ENCODE results near the gene PTPRM.

Gene PTPRM

DNA sequence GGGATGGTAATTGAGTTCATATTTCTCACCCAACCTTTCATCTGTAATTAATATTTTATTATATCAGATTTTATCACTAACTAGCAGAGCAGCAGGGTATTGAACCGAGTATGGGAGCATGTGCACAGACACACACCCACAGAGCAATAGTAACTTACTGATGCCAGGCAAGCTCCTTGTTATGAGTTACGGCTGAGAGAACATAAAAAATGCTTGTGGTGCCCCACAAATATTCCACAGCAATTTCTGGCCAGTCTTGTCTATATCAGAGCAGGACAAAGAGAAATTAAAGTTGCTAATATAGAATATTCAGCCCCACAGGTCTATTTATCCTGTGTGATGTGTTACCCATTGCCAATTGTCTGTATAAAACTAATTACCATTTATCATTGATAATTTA, 540.3 kb downstream of the PTPRM start:
- ChIA-PET CTCF (interaction anchor here (0.6 kb wide), 1 partner anchor 151 kb away, joined by 8 read pairs; no protein-coding TSS in a partner anchor), POLR2A (ENCODE audit: low non-redundant PET) (no interaction called here)
- H3K27ac ChIP-seq = no peak overlapping the region
- TF ChIP-seq, protein P1, sequence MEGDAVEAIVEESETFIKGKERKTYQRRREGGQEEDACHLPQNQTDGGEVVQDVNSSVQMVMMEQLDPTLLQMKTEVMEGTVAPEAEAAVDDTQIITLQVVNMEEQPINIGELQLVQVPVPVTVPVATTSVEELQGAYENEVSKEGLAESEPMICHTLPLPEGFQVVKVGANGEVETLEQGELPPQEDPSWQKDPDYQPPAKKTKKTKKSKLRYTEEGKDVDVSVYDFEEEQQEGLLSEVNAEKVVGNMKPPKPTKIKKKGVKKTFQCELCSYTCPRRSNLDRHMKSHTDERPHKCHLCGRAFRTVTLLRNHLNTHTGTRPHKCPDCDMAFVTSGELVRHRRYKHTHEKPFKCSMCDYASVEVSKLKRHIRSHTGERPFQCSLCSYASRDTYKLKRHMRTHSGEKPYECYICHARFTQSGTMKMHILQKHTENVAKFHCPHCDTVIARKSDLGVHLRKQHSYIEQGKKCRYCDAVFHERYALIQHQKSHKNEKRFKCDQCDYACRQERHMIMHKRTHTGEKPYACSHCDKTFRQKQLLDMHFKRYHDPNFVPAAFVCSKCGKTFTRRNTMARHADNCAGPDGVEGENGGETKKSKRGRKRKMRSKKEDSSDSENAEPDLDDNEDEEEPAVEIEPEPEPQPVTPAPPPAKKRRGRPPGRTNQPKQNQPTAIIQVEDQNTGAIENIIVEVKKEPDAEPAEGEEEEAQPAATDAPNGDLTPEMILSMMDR (conservative IDR thresholded peaks at IDR 0.05; ENCODE audit: low read depth) = no peak
- DNase-seq (ENCODE audit: low spot score) = no peak

DNA sequence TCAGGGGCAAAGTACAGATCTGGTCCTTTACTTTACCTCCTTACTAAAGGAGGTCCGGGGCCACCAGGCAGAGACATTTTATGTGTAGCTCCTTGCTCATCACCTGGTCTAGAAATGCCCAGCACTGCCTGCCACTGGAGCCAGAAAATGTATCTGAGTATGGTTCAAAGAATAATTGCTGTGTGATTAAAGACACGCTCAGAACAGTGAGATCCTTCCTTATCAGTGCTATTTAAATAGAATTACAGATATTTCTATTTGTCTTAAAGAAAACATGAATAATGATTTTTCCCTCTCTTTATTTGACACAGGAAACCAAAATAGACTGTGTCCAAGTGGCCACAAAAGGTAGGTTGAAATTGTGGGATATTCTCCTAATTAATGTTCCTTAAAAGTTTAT, 547.4 kb downstream of the PTPRM start:
- TF ChIP-seq, protein P1 (conservative IDR thresholded peaks at IDR 0.05; ENCODE audit: low read depth) = no peak
- no peak for DNase-seq (ENCODE audit: low spot score)
- ChIA-PET POLR2A (ENCODE audit: low non-redundant PET) (no interaction called here), CTCF (interaction anchor here (0.5 kb wide), 1 partner anchor 1745 kb away, joined by 3 read pairs; no protein-coding TSS in a partner anchor)
- no peak overlapping the region for H3K27ac ChIP-seq

DNA sequence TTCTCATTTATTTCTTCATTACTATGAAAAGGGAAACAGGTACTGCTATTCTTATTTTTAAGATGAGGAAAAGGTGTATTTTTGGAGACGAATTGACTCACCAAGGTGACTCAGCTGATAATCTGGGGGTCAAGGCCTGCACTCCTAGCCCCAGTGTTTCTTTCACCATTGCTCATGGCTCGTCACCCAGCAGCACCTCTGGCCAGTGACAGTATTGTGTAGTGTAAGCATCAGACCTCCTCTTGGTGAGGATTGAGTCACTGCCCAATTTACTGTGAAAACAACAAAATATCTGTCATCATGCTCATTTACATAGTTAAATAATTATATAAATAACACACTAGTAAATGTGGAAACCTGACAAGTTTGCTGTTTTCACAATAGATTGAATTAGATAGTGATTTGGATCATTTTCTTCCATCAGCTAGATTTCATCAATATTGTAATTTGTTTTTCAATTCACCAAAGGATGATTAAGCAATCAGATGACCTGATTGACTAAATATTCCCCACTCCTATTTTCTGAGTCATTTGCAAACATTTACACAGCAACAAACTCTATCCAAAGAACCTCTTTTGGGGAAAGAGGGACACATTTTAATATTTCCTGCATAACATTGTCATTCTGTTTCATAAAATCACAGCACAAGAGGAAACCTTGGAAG, 549.4 kb downstream of the PTPRM start:
- no peak overlapping the region for H3K27ac ChIP-seq
- CTCF ChIA-PET = interaction anchor here (0.5 kb wide), 1 partner anchor 212 kb away, joined by 4 read pairs; no protein-coding TSS in a partner anchor
- POLR2A ChIA-PET (ENCODE audit: low non-redundant PET) = no interaction called here
- peak; percentile 79 for DNase-seq (ENCODE audit: low spot score)
- TF ChIP-seq, protein P1 (conservative IDR thresholded peaks at IDR 0.05; ENCODE audit: low read depth) = no peak

DNA sequence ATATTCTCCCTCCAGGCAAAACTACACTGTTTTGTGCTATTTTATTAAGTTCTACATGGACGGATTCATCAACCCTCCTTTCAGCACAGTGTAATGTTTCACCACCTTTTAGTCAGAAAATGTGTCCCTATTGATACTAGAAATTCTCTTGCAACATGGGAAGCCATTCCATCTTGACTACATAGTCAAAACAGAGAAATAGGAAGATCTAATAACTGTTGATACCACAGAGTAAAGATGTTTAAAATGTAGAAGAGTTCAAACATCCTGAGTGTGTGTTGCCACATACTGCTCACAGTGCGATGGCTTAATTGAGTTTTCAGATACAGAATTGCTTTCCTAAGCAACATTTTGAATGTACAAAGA, 549.9 kb downstream of the PTPRM start:
- POLR2A ChIA-PET (ENCODE audit: low non-redundant PET) = no interaction called here
- CTCF ChIA-PET = no interaction called here
- TF ChIP-seq, protein P1 (conservative IDR thresholded peaks at IDR 0.05; ENCODE audit: low read depth) = no peak
- no peak for DNase-seq (ENCODE audit: low spot score)
- H3K27ac ChIP-seq = no peak overlapping the region

DNA sequence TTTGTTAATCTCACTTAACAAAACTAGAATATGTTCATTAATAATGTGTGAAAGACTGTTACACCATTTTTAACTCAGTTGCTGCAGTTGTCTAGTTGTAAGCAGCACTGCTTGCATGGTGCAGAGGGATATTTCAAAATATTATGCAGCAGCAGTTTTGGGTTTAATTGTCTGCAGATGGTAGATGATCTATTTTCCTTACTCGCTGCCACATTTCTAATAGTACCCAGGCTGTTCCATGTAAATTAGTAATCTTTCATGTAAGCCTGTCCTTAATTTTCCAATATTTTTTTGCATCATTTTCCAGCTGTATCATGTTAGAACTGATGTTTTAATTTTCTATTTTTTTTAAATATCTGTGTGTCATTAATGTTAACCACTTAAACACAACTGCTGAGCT, 554.0 kb downstream of the PTPRM start:
- no peak overlapping the region for H3K27ac ChIP-seq
- ChIA-PET POLR2A (ENCODE audit: low non-redundant PET) (no interaction called here), CTCF (no interaction called here)
- no peak for DNase-seq (ENCODE audit: low spot score)
- TF ChIP-seq, protein P1 (conservative IDR thresholded peaks at IDR 0.05; ENCODE audit: low read depth) = no peak

DNA sequence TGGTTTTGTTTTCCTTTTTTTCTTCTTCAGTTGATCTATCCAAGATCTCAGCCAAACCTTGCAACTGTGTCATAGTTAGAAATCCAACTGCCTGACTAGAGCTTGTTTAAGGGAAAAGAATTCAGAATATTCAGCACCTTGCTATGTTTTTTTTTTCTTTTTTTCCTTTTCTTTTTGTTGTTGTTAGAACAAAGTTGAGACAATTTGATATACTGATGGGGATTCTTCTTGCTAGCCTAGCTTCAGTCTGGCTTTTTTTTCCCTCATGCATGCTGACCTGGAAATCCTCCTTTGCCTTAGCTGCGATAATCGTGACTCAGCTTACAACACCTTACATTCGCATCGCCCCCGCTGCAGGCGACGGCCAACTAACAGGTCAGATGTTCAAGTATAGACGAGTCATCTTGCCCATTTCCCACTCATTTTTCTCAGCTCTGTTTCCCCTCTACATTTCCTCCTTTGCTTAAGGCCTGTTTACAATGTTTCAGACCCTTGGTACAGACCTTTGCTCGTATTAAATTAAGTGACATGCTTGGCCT, 554.9 kb downstream of the PTPRM start:
- peak; percentile 75 for DNase-seq (ENCODE audit: low spot score)

More for the DNA sequence above, 554.9 kb downstream of the PTPRM start:
- H3K27ac ChIP-seq = no peak overlapping the region
- TF ChIP-seq, protein P1 (conservative IDR thresholded peaks at IDR 0.05; ENCODE audit: low read depth) = no peak
- CTCF ChIA-PET = no interaction called here
- POLR2A ChIA-PET (ENCODE audit: low non-redundant PET) = no interaction called here

Data from RWPE1 (cell line).